ENCODE data around the gene EBLN1.
"Not testable (repeated sequence)": the region's sequence is repeated elsewhere in the genome, so short reads cannot be mapped to it uniquely, and the experiment has no call there.

The EBLN1 gene

DNA sequence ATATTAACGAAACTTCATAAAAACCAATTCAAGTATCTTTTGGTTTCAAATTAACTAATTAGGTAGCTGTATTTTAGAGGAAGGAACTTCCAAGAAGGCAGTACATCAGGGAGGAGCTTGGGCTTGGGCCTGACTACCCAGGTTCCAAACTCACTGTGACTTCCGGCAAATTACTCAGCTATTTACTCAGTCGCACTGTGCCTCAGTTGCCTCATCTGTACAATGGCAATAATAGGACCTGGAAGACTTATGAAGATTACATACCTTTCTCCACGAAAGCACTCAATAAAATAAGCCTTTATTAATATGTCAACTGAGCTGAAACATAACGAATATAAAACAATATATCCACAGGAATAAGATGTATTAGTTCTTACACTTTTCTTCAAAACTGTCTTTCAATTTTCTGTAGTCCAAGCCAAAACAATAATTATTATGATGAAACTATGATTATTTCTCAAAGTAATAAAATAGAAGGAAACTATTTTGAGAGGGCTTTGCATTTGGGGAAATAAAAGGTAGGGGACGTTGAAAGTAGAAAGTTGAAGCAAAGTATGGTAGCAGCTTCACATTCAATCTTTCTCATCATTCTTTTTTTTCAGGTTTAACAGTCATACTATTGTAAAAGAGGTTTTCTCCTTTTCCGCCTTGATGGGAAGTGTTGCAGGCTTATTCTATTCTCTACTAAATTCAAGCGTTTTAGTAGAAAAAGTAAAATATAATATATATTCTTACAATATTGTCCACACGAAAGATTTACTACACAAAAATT lies 10.5 kb upstream of the EBLN1 start:
- DNase-seq (ENCODE audit: low read depth in 2 of 2) = no peak

DNA sequence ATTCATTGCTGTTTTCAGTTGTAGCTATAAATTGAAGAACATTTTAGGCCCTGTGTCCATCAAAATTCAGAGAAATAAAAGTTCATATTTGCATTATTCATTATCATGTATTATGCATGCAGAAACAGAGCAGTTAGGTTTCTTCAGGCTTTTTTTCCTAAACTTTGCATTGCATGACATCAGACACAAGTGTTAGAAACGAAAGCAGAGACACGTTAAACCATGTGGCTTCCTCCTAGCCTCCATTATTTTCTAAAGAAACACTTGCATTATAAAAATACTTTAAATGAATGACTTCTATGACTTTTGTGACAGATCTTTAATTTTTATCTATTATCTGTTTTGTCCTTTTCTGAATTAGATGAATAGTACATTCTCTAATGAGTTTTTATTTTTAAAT lies 8.8 kb upstream of the EBLN1 start:
- DNase-seq (ENCODE audit: low read depth in 2 of 2) = no peak

DNA sequence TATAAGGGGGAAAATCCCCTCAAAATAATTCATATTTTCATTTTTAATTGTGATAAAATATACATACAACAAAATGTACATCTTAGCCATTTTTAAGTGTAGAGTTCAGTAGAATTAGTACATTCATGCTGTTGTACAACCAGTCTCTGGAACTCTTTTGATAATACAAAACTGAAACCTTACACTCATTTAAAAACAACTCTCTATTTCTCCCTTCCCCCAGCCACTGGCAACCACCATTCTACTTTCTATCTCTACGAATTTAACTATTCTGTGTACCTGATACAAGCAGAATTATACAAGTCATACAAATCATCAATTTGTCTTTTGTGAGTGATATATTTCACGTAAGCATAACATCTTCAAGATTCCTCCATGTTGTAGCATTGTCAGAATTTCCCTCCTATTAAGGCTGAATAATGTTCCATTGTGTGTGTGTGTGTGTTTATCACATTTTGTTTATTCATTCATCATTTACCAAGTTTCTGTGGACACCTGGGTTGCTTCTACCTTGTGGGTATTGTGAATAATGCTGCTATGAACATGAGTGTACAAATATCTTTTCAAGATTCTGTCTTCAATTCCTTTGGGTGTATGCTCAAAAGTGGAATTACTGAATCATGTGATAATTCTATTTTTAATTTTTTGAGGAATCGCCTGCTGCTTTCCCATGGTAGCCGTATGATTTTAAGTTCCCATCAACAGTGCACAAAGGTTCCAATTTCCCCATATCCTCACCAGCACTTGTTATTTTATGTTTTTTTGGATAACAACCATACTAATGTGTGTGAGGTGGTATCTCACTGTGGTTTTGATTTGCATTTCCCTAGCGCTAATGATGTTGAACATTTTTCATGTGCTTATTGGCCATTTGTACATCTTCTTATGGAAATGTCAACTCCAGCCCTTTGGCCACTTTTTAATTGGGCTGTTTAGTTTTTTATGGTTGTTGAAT lies 4.7 kb upstream of the EBLN1 start:
- DNase-seq (ENCODE audit: low read depth in 2 of 2) = no peak

DNA sequence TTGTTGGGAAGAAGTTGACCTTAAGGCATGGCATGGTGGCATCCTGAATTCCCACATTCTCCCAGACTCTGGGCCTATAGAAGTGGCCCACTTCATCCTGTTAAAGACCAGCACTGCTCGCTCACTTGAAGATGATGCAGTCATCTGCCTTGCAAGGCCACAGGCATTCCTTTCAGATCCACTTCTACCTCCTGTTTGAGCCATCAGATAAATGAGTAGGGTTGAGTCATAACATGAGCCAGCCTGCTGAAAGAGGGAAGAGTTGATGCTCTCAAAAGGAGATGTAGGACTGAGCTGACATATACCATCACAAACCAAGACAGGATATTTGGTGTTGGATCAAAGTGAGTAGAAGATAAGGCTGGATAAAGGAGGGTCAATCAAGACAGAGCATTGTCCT lies 1.5 kb upstream of the EBLN1 start:
- DNase-seq (ENCODE audit: low read depth in 2 of 2) = no peak

DNA sequence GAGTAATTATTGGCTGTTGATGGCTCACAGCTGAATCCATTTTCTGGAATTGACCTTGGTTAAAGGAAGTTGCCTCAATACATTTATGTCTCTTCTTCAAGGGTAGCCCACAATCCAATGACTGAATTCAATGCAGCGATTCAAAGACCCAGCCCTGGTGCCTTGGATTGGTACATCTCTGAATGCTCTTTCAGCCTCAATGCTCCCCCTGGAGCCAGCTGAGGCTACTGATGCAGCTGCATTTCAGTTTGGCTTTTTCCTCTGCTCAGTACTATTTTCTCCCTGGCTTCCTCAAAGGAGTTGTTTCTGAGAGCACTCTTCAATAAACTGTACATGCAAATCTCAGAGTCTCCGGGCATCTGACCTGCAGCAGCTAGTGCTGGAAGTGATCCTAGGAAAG lies 633 bp upstream of the EBLN1 start:
- no peak for DNase-seq (ENCODE audit: low read depth in 2 of 2)

DNA sequence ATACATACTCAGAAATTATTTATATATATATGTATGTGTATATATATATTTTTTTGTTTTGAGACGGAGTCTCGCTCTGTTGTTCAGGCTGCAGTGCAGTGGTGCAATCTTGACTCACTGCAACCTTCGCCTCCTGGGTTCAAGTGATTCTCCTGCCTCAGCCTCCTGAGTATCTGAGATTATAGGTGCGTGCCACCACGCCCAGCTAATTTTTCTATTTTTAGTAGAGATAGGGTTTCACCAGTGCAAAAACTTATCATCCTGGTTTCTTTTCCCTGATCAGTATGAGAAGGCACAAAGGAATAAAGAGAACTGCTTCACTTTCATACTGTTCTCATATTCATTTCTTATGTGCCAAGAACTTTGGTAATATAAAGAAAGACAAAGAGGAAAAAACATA lies 731 bp downstream of the EBLN1 start:
- DNase-seq (ENCODE audit: low read depth in 2 of 2) = not testable (repeated sequence)

DNA sequence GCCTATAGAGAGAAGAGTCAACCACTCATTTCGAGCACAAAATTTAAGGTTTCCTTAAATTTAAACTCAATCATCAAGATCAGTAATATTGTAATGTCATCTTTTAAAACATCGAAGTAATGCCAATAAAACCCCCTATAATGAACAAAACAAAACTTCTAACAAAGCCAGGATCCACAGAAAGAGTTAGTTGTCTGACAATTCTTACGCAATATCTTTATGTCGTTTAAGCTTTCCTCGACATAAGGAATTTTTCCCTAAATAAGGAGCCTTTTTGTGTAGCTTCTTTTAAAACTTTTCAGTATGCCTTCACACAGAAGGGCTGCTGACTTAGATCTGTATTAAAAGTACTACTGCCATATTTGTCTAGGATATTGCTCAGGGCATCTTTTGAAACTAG lies 7.5 kb downstream of the EBLN1 start:
- no peak for DNase-seq (ENCODE audit: low read depth in 2 of 2)

DNA sequence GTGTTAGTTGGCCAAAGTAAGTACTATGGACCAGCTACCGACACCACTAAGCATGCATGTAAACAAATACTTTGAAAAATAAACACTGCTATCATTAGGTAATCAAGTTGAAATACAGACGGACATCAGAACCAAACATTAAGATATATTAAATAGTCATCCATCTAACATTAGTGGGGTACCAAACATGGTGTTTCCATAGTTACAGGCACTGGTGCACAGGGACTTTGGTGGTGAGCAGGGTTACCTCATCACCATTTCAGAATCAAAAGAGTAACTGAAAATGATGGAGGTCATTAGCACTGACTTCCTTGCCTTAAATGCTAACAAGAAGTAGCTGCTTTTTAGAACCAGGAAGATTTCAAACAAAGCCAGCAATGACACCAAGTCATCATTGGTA lies 23.9 kb downstream of the EBLN1 start:
- DNase-seq (ENCODE audit: low read depth in 2 of 2) = no peak

DNA sequence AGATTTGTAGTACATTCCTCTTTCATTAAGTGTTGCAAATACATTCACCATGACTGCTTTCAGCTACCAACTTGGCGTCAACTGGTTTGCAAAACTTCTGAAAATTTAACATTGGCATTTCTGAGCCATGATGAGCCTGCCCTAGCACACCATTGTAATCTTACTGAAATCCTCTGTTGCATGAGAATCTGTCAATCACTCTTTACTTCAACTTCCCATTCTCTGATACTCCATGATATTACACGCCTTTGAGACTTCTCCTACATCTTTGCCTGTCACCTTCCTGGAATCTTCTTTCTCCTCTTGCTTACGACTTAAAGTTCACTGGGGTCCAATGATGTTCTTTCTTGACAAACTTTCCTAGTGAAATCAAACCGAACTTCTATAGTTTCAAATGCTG lies 32.2 kb downstream of the EBLN1 start:
- no peak for DNase-seq (ENCODE audit: low read depth in 2 of 2)

DNA sequence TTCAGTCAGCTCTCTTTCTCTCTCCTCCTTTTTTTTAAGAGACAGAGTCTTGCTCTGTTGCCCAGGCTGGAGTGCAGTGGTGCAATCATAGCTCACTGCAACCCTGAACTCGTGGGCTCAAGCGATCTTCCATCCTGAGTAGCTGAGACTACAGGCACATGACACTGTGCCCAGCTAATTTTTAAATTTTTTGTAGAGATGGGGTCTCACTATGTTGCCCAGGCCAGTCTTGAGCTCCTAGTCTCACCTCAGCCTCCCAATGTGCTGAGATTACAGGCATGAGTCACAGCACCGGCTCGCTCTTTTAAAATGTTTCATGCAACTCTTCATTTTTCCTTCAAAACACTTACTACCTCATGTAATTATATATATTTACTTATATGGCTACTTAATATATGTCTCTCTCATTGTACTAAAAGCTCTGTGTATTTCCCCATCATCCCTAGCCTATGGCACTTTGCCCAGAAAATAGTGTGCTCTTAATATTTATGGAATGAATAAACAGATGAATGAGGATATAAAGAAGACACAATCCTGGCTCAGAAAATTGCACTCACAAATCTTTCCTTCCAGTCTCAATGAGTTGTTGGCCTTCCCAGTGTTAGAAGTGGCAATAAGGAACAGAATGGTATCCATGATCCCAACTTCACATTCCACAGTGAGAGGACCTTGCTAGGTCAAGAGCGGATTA lies 33.9 kb downstream of the EBLN1 start:
- no peak for DNase-seq (ENCODE audit: low read depth in 2 of 2)

DNA sequence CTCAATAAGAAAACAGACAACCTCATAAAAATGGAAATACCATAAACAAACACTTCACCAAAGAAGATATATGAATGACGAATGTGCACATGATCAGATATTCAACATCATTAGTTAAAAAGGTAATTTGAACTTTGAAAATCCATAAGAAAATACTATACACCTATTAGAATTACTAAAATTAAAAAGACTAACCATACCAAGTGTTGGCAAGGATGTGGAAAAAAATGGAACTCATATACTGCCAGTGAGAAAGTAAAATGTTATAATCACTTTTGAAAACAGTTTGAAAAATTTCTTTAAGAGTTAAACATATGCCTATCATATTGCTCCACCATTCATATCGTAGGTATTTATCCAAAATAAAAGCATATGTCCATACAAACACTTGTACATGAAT lies 37.1 kb downstream of the EBLN1 start:
- no peak for DNase-seq (ENCODE audit: low read depth in 2 of 2)

DNA sequence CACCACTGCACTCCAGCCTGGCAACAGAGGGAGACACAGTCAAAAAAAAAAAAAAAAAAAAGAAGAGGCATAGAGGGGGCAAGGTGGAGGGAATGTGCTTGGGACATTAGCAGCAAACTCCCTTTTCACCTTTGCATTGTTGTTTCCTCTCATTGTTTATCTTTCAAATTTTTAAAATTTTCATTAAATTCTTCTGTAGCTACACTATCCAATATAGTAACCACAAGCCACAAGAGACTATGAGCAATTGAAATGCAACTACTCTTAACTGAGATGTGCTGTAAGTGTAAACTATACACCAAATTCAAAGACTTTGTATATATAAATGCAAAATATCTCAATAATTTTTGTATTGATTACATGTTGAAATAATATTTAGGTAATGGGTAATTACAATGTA lies 43.4 kb downstream of the EBLN1 start:
- DNase-seq (ENCODE audit: low read depth in 2 of 2) = no peak

DNA sequence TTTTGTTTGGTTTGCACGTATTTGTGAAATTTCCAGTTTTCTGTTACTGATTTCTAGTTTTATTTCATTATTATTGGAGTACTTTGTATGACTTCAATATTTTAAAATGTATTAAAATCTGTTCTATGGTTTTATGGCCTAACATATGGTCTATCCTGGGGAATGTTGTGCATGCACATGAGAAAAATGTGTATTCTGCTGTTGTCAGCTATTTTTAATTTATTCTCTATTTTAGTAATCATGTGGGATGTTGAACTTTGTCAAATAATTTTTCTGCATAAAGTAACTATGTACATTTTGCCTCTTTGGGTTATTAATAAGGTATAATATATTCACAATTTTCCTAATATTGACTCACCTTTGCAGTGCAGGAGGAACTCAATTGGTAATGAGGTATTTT lies 46.7 kb downstream of the EBLN1 start:
- no peak for DNase-seq (ENCODE audit: low read depth in 2 of 2)

DNA sequence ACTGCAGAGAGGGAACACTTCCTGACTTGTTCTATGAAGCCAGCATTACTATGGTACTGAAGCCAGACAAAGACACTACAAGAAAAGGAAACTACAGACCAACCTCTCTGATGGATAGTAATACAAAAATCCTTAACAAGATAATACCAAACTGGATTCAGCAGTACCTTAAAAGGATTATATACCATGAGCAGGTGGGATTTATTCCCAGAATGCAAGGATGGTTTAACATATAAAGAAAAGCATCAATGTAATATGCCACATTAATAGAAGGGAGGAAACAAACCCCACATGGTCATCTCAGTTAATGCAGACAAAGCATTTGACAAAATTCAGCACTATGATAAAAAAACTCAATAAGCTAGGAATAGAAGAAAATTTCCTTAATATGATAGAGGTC lies 47.2 kb downstream of the EBLN1 start:
- no peak for DNase-seq (ENCODE audit: low read depth in 2 of 2)

DNA sequence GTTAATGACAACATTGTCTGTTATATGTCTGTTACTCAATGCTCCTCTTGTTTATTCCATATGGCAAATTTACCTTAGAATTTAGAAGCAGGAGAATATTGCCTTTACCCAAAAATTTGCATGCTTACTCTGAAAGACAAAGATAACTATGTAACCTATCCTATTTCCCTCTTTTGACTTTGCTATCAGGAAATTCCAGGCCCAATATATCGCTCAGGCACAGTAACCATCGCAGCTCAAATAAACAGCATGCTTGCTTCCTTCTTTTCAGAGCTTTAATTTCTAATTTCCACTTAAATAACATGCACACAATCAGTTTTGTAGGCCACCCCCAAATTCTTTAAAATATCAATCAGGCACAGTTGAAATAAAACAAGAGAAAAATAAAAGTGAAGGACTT lies 57.8 kb downstream of the EBLN1 start:
- no peak for DNase-seq (ENCODE audit: low read depth in 2 of 2)

DNA sequence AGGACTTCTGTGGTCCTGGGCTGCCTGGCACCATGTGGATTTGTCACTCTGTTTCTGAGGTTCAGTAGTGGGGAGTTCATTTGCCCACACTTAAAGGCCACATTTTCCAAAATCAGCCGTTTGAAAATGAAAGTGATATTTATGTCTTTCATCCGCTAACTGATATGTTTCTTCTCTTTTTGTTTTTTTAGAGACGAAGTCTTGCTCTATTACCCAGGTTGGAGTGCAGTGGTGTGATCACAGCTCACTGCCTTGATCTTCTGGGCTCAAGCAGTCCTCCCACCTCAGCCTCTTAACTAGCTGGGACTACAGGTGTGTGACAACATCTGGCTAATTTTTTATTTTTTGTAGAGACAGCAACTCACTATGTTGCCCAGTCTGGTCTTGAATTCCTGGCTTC lies 58.6 kb downstream of the EBLN1 start:
- DNase-seq (ENCODE audit: low read depth in 2 of 2) = no peak

Measured in stimulated activated CD8-positive, alpha-beta memory T cell treated with anti-CD3 and anti-CD28 coated beads, Interleukin-7, amount 100 ng/mL, for 4 hours (primary cell).